Parathyroid adenoma (tissue), 2 donors: Measurements from ENCODE around the gene PPM1E.

Experiments used
- H2AFZ ChIP-seq: fragments of 300-600 bp; sonication (generic); one replicate; pipeline ENCODE4 v1.7.0; 2017; ENCODE audit warnings: antibody characterized with exemption, mild to moderate bottlenecking
- H3K27ac ChIP-seq: fragments of 300-600 bp; sonication (generic); one replicate; pipeline ENCODE4 v1.7.0; 2017
- H3K27me3 ChIP-seq: fragments of 300-600 bp; sonication (generic); one replicate; pipeline ENCODE4 v1.7.0; 2017; ENCODE audit warnings: low read length; ENCODE audit not compliant: control insufficient read depth, insufficient read depth
- H3K36me3 ChIP-seq: fragments of 300-600 bp; sonication (generic); one replicate; pipeline ENCODE4 v1.7.0; 2017; ENCODE audit warnings: low read length; ENCODE audit not compliant: control insufficient read depth, insufficient read depth
- H3K4me1 ChIP-seq: fragments of 300-600 bp; sonication (generic); one replicate; pipeline ENCODE4 v1.7.0; 2017; ENCODE audit warnings: control low read depth
- H3K4me2 ChIP-seq: fragments of 300-600 bp; sonication (generic); one replicate; pipeline ENCODE4 v1.7.0; 2017; ENCODE audit warnings: low read length
- H3K4me3 ChIP-seq: fragments of 300-600 bp; sonication (generic); one replicate; pipeline ENCODE4 v1.7.0; 2017; ENCODE audit warnings: low read depth, low read length
- H3K79me2 ChIP-seq: fragments of 300-600 bp; sonication (generic); one replicate; pipeline ENCODE4 v1.7.0; 2017; ENCODE audit warnings: control low read depth
- H3K9ac ChIP-seq: fragments of 300-600 bp; sonication (generic); one replicate; pipeline ENCODE4 v1.7.0; 2017; ENCODE audit warnings: mild to moderate bottlenecking
- H3K9me3 ChIP-seq: fragments of 300-600 bp; sonication (generic); one replicate; pipeline ENCODE4 v1.7.0; 2017; ENCODE audit warnings: low read length; ENCODE audit not compliant: control insufficient read depth
- TF ChIP-seq, protein P1 (sequence below): fragments of 300-600 bp; sonication (generic); IDR thresholded peaks from one replicate; pipeline ENCODE4 v1.7.0; 2017; ENCODE audit warnings: antibody characterized with exemption, mild to moderate bottlenecking
- donor health status: primary hyperparathyroidism.

Gene PPM1E

DNA sequence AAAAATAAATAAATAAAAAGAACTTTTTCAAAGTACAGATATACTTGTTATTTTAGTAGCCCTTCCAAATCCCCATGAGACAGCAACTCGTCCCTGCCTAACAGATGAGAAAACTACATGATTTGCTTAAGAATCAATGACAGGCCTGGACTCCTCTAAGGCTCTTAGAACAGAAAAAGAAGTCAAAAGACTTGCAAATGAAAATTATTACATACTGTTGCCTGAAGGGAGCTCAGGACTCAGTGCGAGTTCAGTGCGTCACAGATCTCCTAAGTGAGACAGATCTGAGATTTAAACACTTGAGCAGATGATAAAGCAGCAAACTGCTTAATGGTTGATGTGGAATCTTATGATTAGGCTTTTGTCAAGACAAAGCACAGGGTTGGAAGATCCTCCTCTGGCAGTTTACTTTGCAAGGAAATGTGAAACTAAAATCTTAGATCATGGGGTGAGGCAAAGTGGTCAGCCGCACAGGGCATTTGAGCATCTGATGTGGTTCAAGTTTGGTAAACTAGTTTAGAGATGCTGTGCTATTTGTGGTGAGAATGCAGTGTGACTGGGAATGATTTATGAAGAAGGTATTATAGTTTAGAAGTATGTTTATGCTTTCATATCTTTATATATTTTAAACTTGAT, 212.9 kb downstream of the PPM1E start:
- Histone ChIP-seq H3K4me2 (no peak overlapping the region), H3K27ac (no peak overlapping the region), H3K9me3 (no peaks in the 10 kb centered on the region), H3K4me3 (no peak overlapping the region), H3K4me1 (peaks cover 8% of the 10 kb centered on the region), H3K27me3 (no peaks in the 10 kb centered on the region), H3K36me3 (no peaks in the 10 kb centered on the region), H2AFZ (peak overlapping the region; percentile 33), H3K9ac (no peak overlapping the region), H3K79me2 (no peaks in the 10 kb centered on the region)
- TF ChIP-seq, protein P1, sequence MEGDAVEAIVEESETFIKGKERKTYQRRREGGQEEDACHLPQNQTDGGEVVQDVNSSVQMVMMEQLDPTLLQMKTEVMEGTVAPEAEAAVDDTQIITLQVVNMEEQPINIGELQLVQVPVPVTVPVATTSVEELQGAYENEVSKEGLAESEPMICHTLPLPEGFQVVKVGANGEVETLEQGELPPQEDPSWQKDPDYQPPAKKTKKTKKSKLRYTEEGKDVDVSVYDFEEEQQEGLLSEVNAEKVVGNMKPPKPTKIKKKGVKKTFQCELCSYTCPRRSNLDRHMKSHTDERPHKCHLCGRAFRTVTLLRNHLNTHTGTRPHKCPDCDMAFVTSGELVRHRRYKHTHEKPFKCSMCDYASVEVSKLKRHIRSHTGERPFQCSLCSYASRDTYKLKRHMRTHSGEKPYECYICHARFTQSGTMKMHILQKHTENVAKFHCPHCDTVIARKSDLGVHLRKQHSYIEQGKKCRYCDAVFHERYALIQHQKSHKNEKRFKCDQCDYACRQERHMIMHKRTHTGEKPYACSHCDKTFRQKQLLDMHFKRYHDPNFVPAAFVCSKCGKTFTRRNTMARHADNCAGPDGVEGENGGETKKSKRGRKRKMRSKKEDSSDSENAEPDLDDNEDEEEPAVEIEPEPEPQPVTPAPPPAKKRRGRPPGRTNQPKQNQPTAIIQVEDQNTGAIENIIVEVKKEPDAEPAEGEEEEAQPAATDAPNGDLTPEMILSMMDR = no peak

DNA sequence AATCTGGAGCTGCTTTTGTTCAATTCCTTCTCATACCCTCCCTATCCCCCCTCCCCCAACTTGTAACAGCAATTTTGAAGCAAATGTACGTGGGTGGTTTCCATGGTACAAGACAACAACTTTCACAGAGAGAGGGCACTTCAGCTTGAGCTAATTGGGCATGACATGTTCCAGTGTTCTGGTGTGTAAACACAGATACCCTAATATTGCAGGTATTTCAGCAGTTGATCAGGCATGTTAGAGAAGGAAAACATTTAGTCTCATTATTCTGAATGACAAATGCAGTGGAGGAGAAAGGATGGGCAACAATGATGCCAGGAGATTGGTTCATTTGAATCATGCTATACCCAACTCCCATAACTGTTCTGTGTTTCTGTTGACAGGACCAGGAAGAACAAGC, 213.5 kb downstream of the PPM1E start:
- Histone ChIP-seq H3K36me3 (no peaks in the 10 kb centered on the region), H3K4me1 (peaks cover 8% of the 10 kb centered on the region), H3K9ac (no peak overlapping the region), H3K4me3 (no peak overlapping the region), H3K79me2 (no peaks in the 10 kb centered on the region), H3K27ac (no peak overlapping the region), H2AFZ (peak overlapping the region; percentile 33), H3K9me3 (no peaks in the 10 kb centered on the region), H3K4me2 (no peak overlapping the region), H3K27me3 (no peaks in the 10 kb centered on the region)
- TF ChIP-seq, protein P1 = no peak

DNA sequence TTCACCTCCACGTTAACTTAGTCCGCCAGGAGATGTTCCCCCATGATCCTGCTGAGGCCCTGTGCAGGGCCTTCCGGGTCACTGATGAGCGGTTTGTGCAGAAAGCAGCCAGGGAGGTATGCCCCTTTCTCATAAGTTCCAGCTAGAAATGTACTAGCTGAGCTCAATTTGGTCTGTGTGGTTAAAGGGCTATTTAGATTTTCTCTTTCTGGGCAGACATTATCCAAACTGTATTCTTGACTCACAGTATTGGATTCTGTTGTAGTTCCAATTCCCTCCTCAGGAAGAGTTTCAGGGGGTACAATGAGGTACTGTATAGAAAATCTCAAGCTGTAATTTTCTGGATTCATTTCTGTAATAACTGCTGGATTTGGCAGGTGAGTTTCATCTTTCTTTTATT, 214.0 kb downstream of the PPM1E start:
- H3K27ac ChIP-seq = no peak overlapping the region
- peaks cover 8% of the 10 kb centered on the region for H3K4me1 ChIP-seq
- H2AFZ ChIP-seq = peak overlapping the region; percentile 33
- H3K79me2 ChIP-seq = no peaks in the 10 kb centered on the region
- no peak overlapping the region for H3K4me2 ChIP-seq
- H3K9me3 ChIP-seq = no peaks in the 10 kb centered on the region
- no peak overlapping the region for H3K9ac ChIP-seq
- no peak overlapping the region for H3K4me3 ChIP-seq
- TF ChIP-seq, protein P1 = no peak
- H3K27me3 ChIP-seq = no peaks in the 10 kb centered on the region
- no peaks in the 10 kb centered on the region for H3K36me3 ChIP-seq

DNA sequence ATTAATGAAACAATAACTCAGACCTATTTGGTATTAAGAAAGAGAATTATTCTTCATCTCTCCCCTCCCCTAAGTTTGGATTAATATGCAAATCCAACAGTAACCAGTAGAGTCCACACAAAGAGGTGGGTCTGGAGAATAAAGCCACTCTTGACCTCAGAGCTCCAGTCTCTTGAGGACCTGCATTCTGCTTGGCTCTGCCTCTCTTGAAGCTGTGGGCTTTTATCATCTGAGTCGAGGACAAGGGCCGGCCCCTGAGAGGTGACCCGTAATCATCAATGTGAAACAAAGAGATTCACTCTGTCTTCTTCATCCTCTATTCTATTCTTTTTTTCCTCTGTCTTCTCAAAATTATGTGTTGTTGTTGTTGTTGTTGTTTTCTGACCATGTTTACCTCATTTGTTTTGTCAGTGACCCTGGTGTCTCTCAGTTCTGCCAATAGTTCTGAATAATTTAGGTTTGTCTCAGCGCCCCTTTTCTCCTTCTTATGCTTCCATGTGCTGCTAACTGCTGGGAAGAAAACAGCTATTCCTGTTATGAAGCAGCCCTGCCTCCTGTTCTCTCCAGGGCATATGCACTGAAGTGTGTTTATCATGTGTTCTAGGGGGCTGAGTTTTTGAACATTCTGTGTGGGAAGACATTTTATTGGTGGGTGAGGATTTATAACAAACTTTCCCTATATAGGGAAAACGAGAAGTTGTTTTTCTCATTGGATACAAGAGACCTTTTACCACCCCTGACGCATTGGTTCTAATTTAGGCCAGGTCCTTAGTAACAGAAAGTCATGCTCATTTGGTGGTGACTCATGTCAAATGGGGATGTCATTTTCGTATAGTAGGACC, 215.2 kb downstream of the PPM1E start:
- no peaks in the 10 kb centered on the region for H3K36me3 ChIP-seq
- H3K9ac ChIP-seq = no peak overlapping the region
- H3K4me3 ChIP-seq = no peak overlapping the region
- TF ChIP-seq, protein P1 = no peak
- H3K27me3 ChIP-seq = no peaks in the 10 kb centered on the region
- H3K9me3 ChIP-seq = no peaks in the 10 kb centered on the region
- H3K27ac ChIP-seq = no peak overlapping the region
- peaks cover 8% of the 10 kb centered on the region for H3K4me1 ChIP-seq
- H3K79me2 ChIP-seq = no peaks in the 10 kb centered on the region
- no peak overlapping the region for H3K4me2 ChIP-seq
- H2AFZ ChIP-seq = no peak overlapping the region
